GM12873 (cell line): ENCODE data around the gene MEIS2.

Experiments
- CTCF ChIP-seq: IDR thresholded peaks from 2 replicates; pipeline ENCODE4 v1.5.1; 2012; ENCODE audit warnings: low read depth, mild to moderate bottlenecking, moderate library complexity, low read length, control low read depth; ENCODE audit not compliant: insufficient read depth; ENCODE audit errors: missing control alignments

MEIS2 gene

GRCh38 chr15:36901012-36901411 lies 199.3 kb downstream of the MEIS2 start:
- TF ChIP-seq CTCF: no peak

GRCh38 chr15:36899696-36900095 lies 200.7 kb downstream of the MEIS2 start:
- no peak for TF ChIP-seq CTCF

- no peak for TF ChIP-seq CTCF
These were observed 201.7 kb downstream of the MEIS2 start for GRCh38 chr15:36898536-36899126.

GRCh38 chr15:36897834-36898233 lies 202.5 kb downstream of the MEIS2 start:
- TF ChIP-seq CTCF: no peak

GRCh38 chr15:36896949-36897348 lies 203.4 kb downstream of the MEIS2 start:
- TF ChIP-seq CTCF: no peak

GRCh38 chr15:36894075-36894474 lies 206.3 kb downstream of the MEIS2 start:
- no peak for TF ChIP-seq CTCF

GRCh38 chr15:36893276-36893675 lies 207.1 kb downstream of the MEIS2 start:
- TF ChIP-seq CTCF: no peak
